Measurements from ENCODE around the gene GOLIM4.

The GOLIM4 gene

GRCh38 chr3:168100777-168101492 lies 5.2 kb upstream of the GOLIM4 start:
- DNase-seq (ENCODE audit: low spot score) = peak; percentile 33

GRCh38 chr3:168097381-168097780 lies 1.7 kb upstream of the GOLIM4 start:
- DNase-seq (ENCODE audit: low spot score) = no peak

- peak; percentile 78 for DNase-seq (ENCODE audit: low spot score)
Measured at GRCh38 chr3:168096210-168096652, 507 bp upstream of the GOLIM4 start.

GRCh38 chr3:168094877-168095610 lies 680 bp downstream of the GOLIM4 start:
- DNase-seq (ENCODE audit: low spot score) = no peak

- DNase-seq (ENCODE audit: low spot score) = peak; percentile 77
Measured at GRCh38 chr3:168094580-168094876, 1.2 kb downstream of the GOLIM4 start.

GRCh38 chr3:168093790-168094189 lies 1.9 kb downstream of the GOLIM4 start:
- no peak for DNase-seq (ENCODE audit: low spot score)

GRCh38 chr3:168093229-168093628 lies 2.5 kb downstream of the GOLIM4 start:
- no peak for DNase-seq (ENCODE audit: low spot score)

GRCh38 chr3:168091941-168092340 lies 3.8 kb downstream of the GOLIM4 start:
- DNase-seq (ENCODE audit: low spot score) = no peak

GRCh38 chr3:168091302-168091858 lies 4.3 kb downstream of the GOLIM4 start:
- DNase-seq (ENCODE audit: low spot score) = no peak

- no peak for DNase-seq (ENCODE audit: low spot score)
Measured at GRCh38 chr3:168090306-168091085, 5.2 kb downstream of the GOLIM4 start.

GRCh38 chr3:168089179-168089771 lies 6.4 kb downstream of the GOLIM4 start:
- DNase-seq (ENCODE audit: low spot score) = no peak

- peak; percentile 9 for DNase-seq (ENCODE audit: low spot score)
Measured at GRCh38 chr3:168088106-168088720, 7.5 kb downstream of the GOLIM4 start.

- no peak for DNase-seq (ENCODE audit: low spot score)
Measured at GRCh38 chr3:168087539-168087938, 8.2 kb downstream of the GOLIM4 start.

- no peak for DNase-seq (ENCODE audit: low spot score)
Measured at GRCh38 chr3:168086541-168087260, 9.0 kb downstream of the GOLIM4 start.

- no peak for DNase-seq (ENCODE audit: low spot score)
Measured at GRCh38 chr3:168085491-168086119, 10.1 kb downstream of the GOLIM4 start.

GRCh38 chr3:168083906-168084305 lies 11.8 kb downstream of the GOLIM4 start:
- DNase-seq (ENCODE audit: low spot score) = no peak

GRCh38 chr3:168081856-168082255 lies 13.9 kb downstream of the GOLIM4 start:
- no peak for DNase-seq (ENCODE audit: low spot score)

GRCh38 chr3:168081171-168081771 lies 14.5 kb downstream of the GOLIM4 start:
- peak; percentile 31 for DNase-seq (ENCODE audit: low spot score)

GRCh38 chr3:168080499-168081170 lies 15.1 kb downstream of the GOLIM4 start:
- DNase-seq (ENCODE audit: low spot score) = no peak

- DNase-seq (ENCODE audit: low spot score) = no peak
Measured at GRCh38 chr3:168080022-168080421, 15.7 kb downstream of the GOLIM4 start.

Measured in AG08395 (cell line).